ENCODE data around the gene CDK13. TPM values are rescaled to one million over a fixed set of nuclear protein-coding genes. Genes with fewer than 3 reads are reported as not detected.
"Not testable (repeated sequence)": the region's sequence is repeated elsewhere in the genome, so short reads cannot be mapped to it uniquely, and the experiment has no call there.

Gene CDK13
- polyA plus RNA-seq, result 10 to 100 TPM; 17.1 to 23.4 TPM

DNA sequence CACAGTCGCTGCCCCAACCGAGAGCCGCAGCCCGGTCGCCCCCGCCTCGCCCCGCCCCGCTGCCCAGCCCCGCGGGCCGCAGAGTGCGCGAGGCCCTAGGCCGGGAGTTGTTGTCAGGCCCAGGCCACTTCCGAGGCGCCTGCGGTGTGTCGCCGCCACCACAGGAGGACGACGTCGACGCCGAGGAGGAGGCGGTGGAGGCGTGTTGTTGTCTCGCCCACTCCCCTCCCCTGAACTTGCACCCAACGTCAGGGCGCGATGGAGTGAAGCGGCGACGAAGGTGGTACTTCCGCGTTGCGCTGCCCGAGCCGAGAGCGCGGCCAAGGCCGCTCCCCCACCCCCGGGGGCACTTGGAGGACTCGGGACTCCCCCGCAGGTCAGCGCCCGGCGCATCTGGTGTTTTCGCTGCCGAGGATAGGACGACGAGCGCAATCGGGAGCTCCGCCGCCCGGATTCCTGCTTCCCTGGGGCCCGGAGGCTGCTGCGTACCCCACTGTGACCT is at the start of gene CDK13:
CDK13 (plus strand) TSS at position 286 of the 502 bp plus-strand sequence. CDS start 386 bp downstream, outside the sequence.
- H3K27ac ChIP-seq (ENCODE audit: low read depth in 2 of 2, low read length in 1 of 2), result peak within 1 kb of the TSS; percentile 100
- H3K9me3 ChIP-seq (ENCODE audit: control insufficient read depth in 2 of 2, insufficient read depth in 1 of 2, low read depth in 1 of 2, low read length in 1 of 2), result no peaks in the 10 kb centered on the region
- peak within 1 kb of the TSS; percentile 82 to 98 for H3K4me3 ChIP-seq (ENCODE audit: low read depth in 1 of 2, low read length in 2 of 2)
- H3K36me3 ChIP-seq (ENCODE audit: control insufficient read depth in 2 of 2, insufficient read depth in 2 of 2, low read length in 1 of 2), result no peaks in the 10 kb centered on the region
- H3K27me3 ChIP-seq (ENCODE audit: control insufficient read depth in 1 of 2, insufficient read depth in 2 of 2, low read length in 2 of 2), result no peaks in the 10 kb centered on the region
- 0 to 1% methylated on average over 47 to 59 of the region's 59 CpGs for WGBS, 2 donors
- no peaks in the 10 kb centered on the region for H3K4me1 ChIP-seq (ENCODE audit: control insufficient read depth in 2 of 2, insufficient read depth in 2 of 2, low read length in 1 of 2)

DNA sequence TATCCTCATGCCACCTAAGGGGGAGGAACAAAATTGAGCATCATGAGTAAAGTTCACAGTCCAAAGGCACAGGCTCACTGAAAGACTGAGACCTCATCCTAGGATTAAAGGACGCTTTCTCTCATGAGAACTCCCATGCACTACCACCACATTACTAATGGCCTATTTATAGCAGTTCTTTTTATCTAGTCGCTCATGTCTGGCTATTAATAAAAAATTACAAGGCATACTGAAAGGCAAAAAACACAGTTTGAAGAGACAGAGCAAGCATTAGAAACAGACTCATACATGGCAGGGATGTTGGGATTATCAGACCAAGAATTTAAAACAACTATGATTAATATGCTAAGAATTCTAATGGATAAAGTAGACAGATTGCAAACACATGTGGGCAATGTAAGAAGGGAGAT is 46.0 kb upstream of the CDK13 start:
- no peak overlapping the region for H3K4me3 ChIP-seq (ENCODE audit: low read depth in 1 of 2, low read length in 2 of 2)
- no peaks in the 10 kb centered on the region for H3K27me3 ChIP-seq (ENCODE audit: control insufficient read depth in 1 of 2, insufficient read depth in 2 of 2, low read length in 2 of 2)
- 82 to 83% methylated on average over 2 of the region's 2 CpGs for WGBS, 2 donors
- no peaks in the 10 kb centered on the region for H3K36me3 ChIP-seq (ENCODE audit: control insufficient read depth in 2 of 2, insufficient read depth in 2 of 2, low read length in 1 of 2)
- no peak overlapping the region for H3K27ac ChIP-seq (ENCODE audit: low read depth in 2 of 2, low read length in 1 of 2)
- no peaks in the 10 kb centered on the region for H3K9me3 ChIP-seq (ENCODE audit: control insufficient read depth in 2 of 2, insufficient read depth in 1 of 2, low read depth in 1 of 2, low read length in 1 of 2)
- no peaks in the 10 kb centered on the region for H3K4me1 ChIP-seq (ENCODE audit: control insufficient read depth in 2 of 2, insufficient read depth in 2 of 2, low read length in 1 of 2)

DNA sequence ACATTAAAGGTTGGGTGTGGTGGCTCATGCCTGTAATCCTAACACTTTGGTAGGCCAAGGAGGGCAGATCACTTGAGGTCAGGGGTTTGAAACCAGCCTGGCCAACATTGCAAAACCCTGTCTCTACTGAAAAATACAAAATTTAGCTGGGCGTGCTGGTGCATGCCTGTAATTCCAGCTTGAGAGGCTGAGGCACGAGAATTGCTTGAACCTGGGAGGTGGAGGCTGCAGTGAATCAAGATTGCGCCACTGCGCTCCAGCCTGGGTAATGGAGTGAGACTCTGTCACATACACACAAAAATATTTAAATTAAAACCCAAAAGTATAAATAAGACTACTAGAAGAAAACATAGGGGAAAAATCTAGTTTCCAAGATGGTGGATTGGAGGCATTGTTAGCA is 41.9 kb upstream of the CDK13 start:
- WGBS, 2 donors, result 91 to 93% methylated on average over 4 of the region's 4 CpGs
- Histone ChIP-seq H3K36me3 (ENCODE audit: control insufficient read depth in 2 of 2, insufficient read depth in 2 of 2, low read length in 1 of 2) (no peaks in the 10 kb centered on the region), H3K27ac (ENCODE audit: low read depth in 2 of 2, low read length in 1 of 2) (no peak overlapping the region), H3K4me1 (ENCODE audit: control insufficient read depth in 2 of 2, insufficient read depth in 2 of 2, low read length in 1 of 2) (no peaks in the 10 kb centered on the region), H3K4me3 (ENCODE audit: low read depth in 1 of 2, low read length in 2 of 2) (no peak overlapping the region), H3K9me3 (ENCODE audit: control insufficient read depth in 2 of 2, insufficient read depth in 1 of 2, low read depth in 1 of 2, low read length in 1 of 2) (no peaks in the 10 kb centered on the region), H3K27me3 (ENCODE audit: control insufficient read depth in 1 of 2, insufficient read depth in 2 of 2, low read length in 2 of 2) (no peaks in the 10 kb centered on the region)

DNA sequence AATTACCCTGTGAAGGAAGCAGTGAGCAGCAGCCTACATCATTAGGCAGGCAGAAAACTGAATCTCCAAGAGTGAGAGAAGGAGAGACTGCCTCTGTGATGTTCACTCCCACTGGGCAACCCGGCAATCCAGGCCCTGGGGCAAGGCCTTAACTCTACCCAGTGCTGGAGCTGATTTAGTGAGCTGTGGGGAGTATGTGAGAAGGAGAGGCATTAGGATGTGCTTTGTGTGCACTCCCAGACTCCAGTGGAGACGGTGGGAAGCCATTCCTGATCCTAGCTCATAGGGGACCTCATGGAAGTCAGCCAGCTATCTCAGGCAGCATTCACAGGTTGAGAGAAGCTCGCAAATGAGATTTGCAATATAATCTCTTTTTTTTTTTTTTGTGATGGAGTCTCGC is 41.1 kb upstream of the CDK13 start:
- 83 to 86% methylated on average over 4 of the region's 4 CpGs for WGBS, 2 donors
- H3K27me3 ChIP-seq (ENCODE audit: control insufficient read depth in 1 of 2, insufficient read depth in 2 of 2, low read length in 2 of 2), result no peaks in the 10 kb centered on the region
- H3K4me3 ChIP-seq (ENCODE audit: low read depth in 1 of 2, low read length in 2 of 2), result no peak overlapping the region
- H3K27ac ChIP-seq (ENCODE audit: low read depth in 2 of 2, low read length in 1 of 2), result no peak overlapping the region
- no peaks in the 10 kb centered on the region for H3K9me3 ChIP-seq (ENCODE audit: control insufficient read depth in 2 of 2, insufficient read depth in 1 of 2, low read depth in 1 of 2, low read length in 1 of 2)
- no peaks in the 10 kb centered on the region for H3K36me3 ChIP-seq (ENCODE audit: control insufficient read depth in 2 of 2, insufficient read depth in 2 of 2, low read length in 1 of 2)
- H3K4me1 ChIP-seq (ENCODE audit: control insufficient read depth in 2 of 2, insufficient read depth in 2 of 2, low read length in 1 of 2), result no peaks in the 10 kb centered on the region

DNA sequence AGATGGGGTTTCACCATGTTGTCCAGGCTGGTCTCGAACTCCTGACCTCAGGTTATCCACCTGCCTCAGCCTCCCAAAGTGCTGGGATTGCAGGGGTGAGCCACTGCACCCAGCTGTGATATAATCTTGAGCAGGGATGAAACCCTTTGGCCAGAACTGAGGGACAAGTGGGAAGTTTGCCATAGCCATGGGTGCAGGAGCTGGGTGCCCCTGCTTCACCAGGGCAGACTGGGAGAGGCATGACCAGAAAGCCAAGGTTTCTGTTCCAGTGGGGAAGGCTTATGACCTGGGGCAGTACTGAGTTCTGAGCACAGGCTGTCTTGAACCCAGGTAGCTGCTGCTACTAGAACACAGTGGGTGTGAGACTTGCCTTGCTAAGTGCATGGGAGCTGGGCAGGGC is 40.5 kb upstream of the CDK13 start:
- Histone ChIP-seq H3K4me1 (ENCODE audit: control insufficient read depth in 2 of 2, insufficient read depth in 2 of 2, low read length in 1 of 2) (no peaks in the 10 kb centered on the region), H3K27ac (ENCODE audit: low read depth in 2 of 2, low read length in 1 of 2) (no peak overlapping the region), H3K27me3 (ENCODE audit: control insufficient read depth in 1 of 2, insufficient read depth in 2 of 2, low read length in 2 of 2) (no peaks in the 10 kb centered on the region), H3K36me3 (ENCODE audit: control insufficient read depth in 2 of 2, insufficient read depth in 2 of 2, low read length in 1 of 2) (no peaks in the 10 kb centered on the region), H3K4me3 (ENCODE audit: low read depth in 1 of 2, low read length in 2 of 2) (no peak overlapping the region), H3K9me3 (ENCODE audit: control insufficient read depth in 2 of 2, insufficient read depth in 1 of 2, low read depth in 1 of 2, low read length in 1 of 2) (no peaks in the 10 kb centered on the region)
- WGBS, 2 donors, result 93 to 94% methylated on average over 1 of the region's 1 CpG

DNA sequence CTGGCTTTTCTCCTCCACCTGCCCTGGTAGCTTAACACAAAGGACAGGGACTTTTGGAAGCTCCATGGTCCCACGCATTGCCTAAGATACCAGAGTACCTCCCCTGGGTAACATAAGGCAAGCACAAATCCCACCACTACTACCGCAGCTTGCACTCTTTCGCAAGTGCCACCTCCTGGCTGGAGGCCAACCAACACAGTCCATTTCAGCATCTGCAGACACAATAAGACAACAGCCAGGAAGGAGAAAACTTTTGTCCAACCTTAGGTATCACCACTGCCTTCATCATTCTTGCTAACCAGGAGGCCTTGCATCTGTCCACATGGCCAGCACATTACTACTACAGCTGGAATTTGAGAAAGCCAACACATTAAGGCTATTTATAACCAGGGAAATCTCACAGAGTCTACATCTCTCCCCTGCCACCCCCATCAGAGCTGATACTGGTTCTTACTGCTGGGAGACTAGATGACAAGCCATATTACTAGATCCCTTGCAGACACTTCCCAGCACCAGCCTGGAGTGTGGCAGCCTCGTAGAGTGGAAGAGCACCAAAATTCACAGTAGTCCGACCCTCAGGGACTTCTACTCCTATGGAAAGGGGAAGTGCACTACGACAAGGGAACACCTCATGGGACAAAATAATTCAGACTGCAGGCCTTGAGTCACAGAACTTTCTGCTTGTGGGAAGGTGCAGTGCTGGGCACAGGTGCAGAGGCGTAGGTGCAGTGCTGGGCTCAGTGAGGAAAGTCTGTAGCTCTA is 39.8 kb upstream of the CDK13 start:
- no peak overlapping the region for H3K4me3 ChIP-seq (ENCODE audit: low read depth in 1 of 2, low read length in 2 of 2)
- no peaks in the 10 kb centered on the region for H3K4me1 ChIP-seq (ENCODE audit: control insufficient read depth in 2 of 2, insufficient read depth in 2 of 2, low read length in 1 of 2)
- H3K27me3 ChIP-seq (ENCODE audit: control insufficient read depth in 1 of 2, insufficient read depth in 2 of 2, low read length in 2 of 2), result no peaks in the 10 kb centered on the region
- WGBS, 2 donors, result 85 to 87% methylated on average over 7 of the region's 7 CpGs
- no peaks in the 10 kb centered on the region for H3K9me3 ChIP-seq (ENCODE audit: control insufficient read depth in 2 of 2, insufficient read depth in 1 of 2, low read depth in 1 of 2, low read length in 1 of 2)
- no peaks in the 10 kb centered on the region for H3K36me3 ChIP-seq (ENCODE audit: control insufficient read depth in 2 of 2, insufficient read depth in 2 of 2, low read length in 1 of 2)
- no peak overlapping the region for H3K27ac ChIP-seq (ENCODE audit: low read depth in 2 of 2, low read length in 1 of 2)

DNA sequence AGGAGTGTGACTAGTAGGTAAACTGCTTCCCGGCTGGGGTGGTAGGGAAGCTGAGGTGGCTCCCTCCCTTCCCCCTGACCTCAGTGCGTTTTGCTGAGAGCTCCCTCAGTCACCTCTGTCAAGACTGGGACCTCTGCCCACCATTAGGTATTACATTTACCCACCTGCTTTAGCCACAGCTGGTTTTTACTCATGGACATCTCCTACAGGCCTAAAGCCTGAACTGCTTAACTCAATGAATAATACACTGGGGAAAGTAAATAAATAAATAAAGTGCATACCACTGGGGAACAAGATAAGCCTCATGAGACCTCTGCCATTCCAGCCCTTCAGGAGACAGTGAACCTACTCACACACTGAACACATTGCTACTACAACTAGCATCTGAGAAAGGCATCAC is 38.9 kb upstream of the CDK13 start:
- Histone ChIP-seq H3K4me1 (ENCODE audit: control insufficient read depth in 2 of 2, insufficient read depth in 2 of 2, low read length in 1 of 2) (no peaks in the 10 kb centered on the region), H3K36me3 (ENCODE audit: control insufficient read depth in 2 of 2, insufficient read depth in 2 of 2, low read length in 1 of 2) (no peaks in the 10 kb centered on the region)

DNA sequence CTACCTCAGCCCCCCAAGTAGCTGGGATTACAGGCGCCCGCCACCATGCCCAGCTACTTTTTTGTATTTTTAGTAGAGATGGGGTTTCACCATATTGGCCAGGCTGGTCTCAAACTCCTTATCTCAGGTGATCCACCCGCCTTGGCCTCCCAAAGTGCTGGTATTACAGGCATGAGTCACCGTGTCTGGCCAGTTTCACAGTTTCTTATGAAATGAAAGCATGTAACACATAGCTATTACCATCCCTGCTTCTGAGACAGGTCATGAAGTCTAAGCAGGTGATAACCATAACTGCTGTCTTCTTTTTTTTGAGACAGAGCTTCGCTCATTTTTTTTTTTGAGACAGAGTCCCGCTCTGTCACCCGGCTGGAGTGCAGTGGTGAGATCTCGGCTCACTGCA is 34.2 kb upstream of the CDK13 start:
- H3K4me3 ChIP-seq (ENCODE audit: low read depth in 1 of 2, low read length in 2 of 2); H3K36me3 ChIP-seq (ENCODE audit: control insufficient read depth in 2 of 2, insufficient read depth in 2 of 2, low read length in 1 of 2); H3K9me3 ChIP-seq (ENCODE audit: control insufficient read depth in 2 of 2, insufficient read depth in 1 of 2, low read depth in 1 of 2, low read length in 1 of 2); H3K4me1 ChIP-seq (ENCODE audit: control insufficient read depth in 2 of 2, insufficient read depth in 2 of 2, low read length in 1 of 2); H3K27ac ChIP-seq (ENCODE audit: low read depth in 2 of 2, low read length in 1 of 2); H3K27me3 ChIP-seq (ENCODE audit: control insufficient read depth in 1 of 2, insufficient read depth in 2 of 2, low read length in 2 of 2): not testable (repeated sequence)
- WGBS, 2 donors, result 77 to 82% methylated on average over 8 of the region's 8 CpGs

More for the DNA sequence above, 38.9 kb upstream of the CDK13 start:
- Histone ChIP-seq H3K4me3 (ENCODE audit: low read depth in 1 of 2, low read length in 2 of 2) (no peak overlapping the region), H3K27me3 (ENCODE audit: control insufficient read depth in 1 of 2, insufficient read depth in 2 of 2, low read length in 2 of 2) (no peaks in the 10 kb centered on the region), H3K27ac (ENCODE audit: low read depth in 2 of 2, low read length in 1 of 2) (no peak overlapping the region), H3K9me3 (ENCODE audit: control insufficient read depth in 2 of 2, insufficient read depth in 1 of 2, low read depth in 1 of 2, low read length in 1 of 2) (no peaks in the 10 kb centered on the region)
- WGBS, 2 donors, result 63 to 66% methylated on average over 2 of the region's 2 CpGs

DNA sequence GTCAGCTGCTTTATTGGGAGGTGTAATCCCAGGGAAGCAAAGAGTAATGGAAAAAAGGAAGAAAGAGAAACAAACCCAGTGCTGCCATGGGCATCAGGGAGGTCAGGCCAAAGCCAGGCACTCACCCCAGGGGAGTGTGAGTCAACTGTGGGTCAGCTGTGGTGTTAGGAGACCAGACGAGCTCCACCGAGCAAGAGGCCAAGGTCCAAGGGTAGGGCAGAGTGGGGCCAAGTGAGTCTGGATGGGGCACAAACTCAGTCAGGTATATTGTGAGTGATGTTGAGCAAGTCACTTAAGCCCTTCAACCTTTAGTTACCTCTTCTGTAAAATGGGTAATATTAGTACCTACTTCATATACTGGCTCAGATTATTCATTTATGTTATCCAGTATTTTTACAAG is 30.4 kb upstream of the CDK13 start:
- Histone ChIP-seq H3K4me1 (ENCODE audit: control insufficient read depth in 2 of 2, insufficient read depth in 2 of 2, low read length in 1 of 2) (no peaks in the 10 kb centered on the region), H3K27me3 (ENCODE audit: control insufficient read depth in 1 of 2, insufficient read depth in 2 of 2, low read length in 2 of 2) (no peaks in the 10 kb centered on the region), H3K9me3 (ENCODE audit: control insufficient read depth in 2 of 2, insufficient read depth in 1 of 2, low read depth in 1 of 2, low read length in 1 of 2) (no peaks in the 10 kb centered on the region), H3K36me3 (ENCODE audit: control insufficient read depth in 2 of 2, insufficient read depth in 2 of 2, low read length in 1 of 2) (no peaks in the 10 kb centered on the region), H3K4me3 (ENCODE audit: low read depth in 1 of 2, low read length in 2 of 2) (no peak overlapping the region), H3K27ac (ENCODE audit: low read depth in 2 of 2, low read length in 1 of 2) (no peak overlapping the region)
- WGBS, 2 donors, result 74 to 88% methylated on average over 2 of the region's 2 CpGs

Data from esophagus (tissue), 2 donors.